Endodermal cell (in vitro differentiated cells): ENCODE measurements around the gene SMIM1. TPM values are rescaled to one million over a fixed set of nuclear protein-coding genes. Genes with fewer than 3 reads are reported as not detected.

Experiments used
- DNase-seq: peaks from one replicate; pipeline ENCODE4 v3.0.0-alpha.2; 2017
- H3K27ac ChIP-seq: 2 replicates; pipeline ENCODE4 v1.5.1; 2013; ENCODE audit warnings: mild to moderate bottlenecking, low read depth, low read length, moderate library complexity
- H3K27me3 ChIP-seq: 2 replicates; pipeline ENCODE4 v1.6.1; 2013; ENCODE audit warnings: mild to moderate bottlenecking, low read length, moderate library complexity; ENCODE audit not compliant: insufficient read depth, control insufficient read depth, poor library complexity, severe bottlenecking
- H3K36me3 ChIP-seq: 2 replicates; pipeline ENCODE4 v1.7.0; 2013; ENCODE audit warnings: mild to moderate bottlenecking, low read length, moderate library complexity; ENCODE audit not compliant: control insufficient read depth, insufficient read depth
- H3K4me1 ChIP-seq: one replicate; pipeline ENCODE4 v1.7.0; 2013; ENCODE audit warnings: low read length; ENCODE audit not compliant: control insufficient read depth, insufficient read depth
- H3K4me3 ChIP-seq: 2 replicates; pipeline ENCODE4 v1.5.1; 2013; ENCODE audit warnings: mild to moderate bottlenecking, low read length, moderate library complexity
- H3K9ac ChIP-seq: 2 replicates; pipeline ENCODE4 v1.6.1; 2013; ENCODE audit warnings: mild to moderate bottlenecking, low read length, moderate library complexity; ENCODE audit not compliant: poor library complexity, severe bottlenecking; ENCODE audit errors: extremely low read depth
- H3K9me3 ChIP-seq: 2 replicates; pipeline ENCODE4 v1.6.1; 2013; ENCODE audit warnings: mild to moderate bottlenecking, low read length, moderate library complexity; ENCODE audit not compliant: control insufficient read depth
- H3K27ac Mint-ChIP-seq: 2 replicates; pipeline ENCODE4 v1.8.0; 2020; ENCODE audit warnings: mixed read lengths
- H3K27me3 Mint-ChIP-seq: 2 replicates; pipeline ENCODE4 v1.8.0; 2021; ENCODE audit warnings: mild to moderate bottlenecking, mixed read lengths; ENCODE audit not compliant: insufficient read depth
- H3K36me3 Mint-ChIP-seq: 2 replicates; pipeline ENCODE4 v1.8.0; 2020; ENCODE audit warnings: low read depth, mixed read lengths
- H3K4me1 Mint-ChIP-seq: 2 replicates; pipeline ENCODE4 v1.8.0; 2020; ENCODE audit warnings: mixed read lengths
- H3K4me3 Mint-ChIP-seq: 2 replicates; pipeline ENCODE4 v1.8.0; 2020; ENCODE audit warnings: mild to moderate bottlenecking, moderate library complexity, mixed read lengths
- H3K9me3 Mint-ChIP-seq: 2 replicates; pipeline ENCODE4 v1.8.0; 2020; ENCODE audit warnings: mild to moderate bottlenecking, mixed read lengths
- CTCF ChIP-seq: fragments of 200-600 bp; sonication (generic); conservative IDR thresholded peaks from 2 replicates; pipeline ENCODE4 v1.5.0; 2021; ENCODE audit warnings: antibody characterized with exemption, mild to moderate bottlenecking
- WGBS, 2 experiments: methylation state at CpG; one replicate each; pipeline versions ENCODE4 v1.1.5 to v1.1.7; 2013; ENCODE audit warnings: missing lambda C conversion rate in 2 of 2, mixed read lengths in 1 of 2; ENCODE audit not compliant: insufficient coverage in 1 of 2, insufficient read length in 1 of 2; 5-methylcytosine and 5-hydroxymethylcytosine counted together
- total RNA-seq, 2 donors: library from RNA; stranded (reverse); fragmentation: NEBNext Ultra II Directional in 1 of 2; extraction: Animal tissue kit (Norgen Biotek cat#: 25700) in 1 of 2; gene quantifications; 2 replicates in 1 of 2; 3 replicates in 1 of 2; pipeline ENCODE4 v1.2.1, GENCODE V29; 2021

Gene SMIM1
- total RNA-seq, 2 donors from 2014 or later = 11.1 to 15.0 TPM

- Mint-ChIP-seq H3K27me3 (peaks cover 38% of the 10 kb centered on the region), H3K4me3 (no peak overlapping the region), H3K4me1 (no peaks in the 10 kb centered on the region), H3K36me3 (no peaks in the 10 kb centered on the region), H3K27ac (no peak overlapping the region), H3K9me3 (peaks cover 11% of the 10 kb centered on the region)
- DNase-seq = no peak
- Histone ChIP-seq H3K4me3 (no peak overlapping the region), H3K27ac (no peak overlapping the region), H3K4me1 (no peaks in the 10 kb centered on the region), H3K9me3 (no peaks in the 10 kb centered on the region), H3K9ac (no peak overlapping the region), H3K27me3 (peaks cover 15% of the 10 kb centered on the region), H3K36me3 (no peaks in the 10 kb centered on the region)
- 83 to 88% methylated on average over 1 to 15 of the region's 15 CpGs for WGBS, 2 experiments
- no peak for TF ChIP-seq CTCF
These were observed 10.2 kb upstream of the SMIM1 start for GRCh38 chr1:3762151-3762872.

- Histone ChIP-seq H3K9me3 (no peaks in the 10 kb centered on the region), H3K36me3 (no peaks in the 10 kb centered on the region), H3K4me3 (no peak overlapping the region), H3K4me1 (no peaks in the 10 kb centered on the region), H3K9ac (no peak overlapping the region), H3K27ac (no peak overlapping the region), H3K27me3 (peaks cover 15% of the 10 kb centered on the region)
- Mint-ChIP-seq H3K4me3 (no peak overlapping the region), H3K27me3 (peaks cover 42% of the 10 kb centered on the region), H3K4me1 (no peaks in the 10 kb centered on the region), H3K9me3 (peaks cover 11% of the 10 kb centered on the region), H3K27ac (no peak overlapping the region), H3K36me3 (no peaks in the 10 kb centered on the region)
- WGBS, 2 experiments = 89 to 94% methylated on average over 5 to 12 of the region's 12 CpGs
- DNase-seq = no peak
- no peak for TF ChIP-seq CTCF
These were observed 9.7 kb upstream of the SMIM1 start for GRCh38 chr1:3762873-3763228.

GRCh38 chr1:3763351-3764125 is 9.0 kb upstream of the SMIM1 start:
- Mint-ChIP-seq H3K27me3 (peaks cover 41% of the 10 kb centered on the region), H3K36me3 (no peaks in the 10 kb centered on the region), H3K4me3 (no peak overlapping the region), H3K9me3 (peaks cover 11% of the 10 kb centered on the region), H3K4me1 (no peaks in the 10 kb centered on the region), H3K27ac (no peak overlapping the region)
- WGBS, 2 experiments = 91 to 92% methylated on average over 16 to 31 of the region's 31 CpGs
- DNase-seq = no peak
- no peaks in the 10 kb centered on the region for H3K36me3 ChIP-seq
- no peak overlapping the region for H3K4me3 ChIP-seq
- no peak overlapping the region for H3K27ac ChIP-seq
- H3K27me3 ChIP-seq = peaks cover 15% of the 10 kb centered on the region
- H3K4me1 ChIP-seq = no peaks in the 10 kb centered on the region
- no peak for TF ChIP-seq CTCF
- H3K9me3 ChIP-seq = no peaks in the 10 kb centered on the region
- no peak overlapping the region for H3K9ac ChIP-seq
